NCI-H1694 (cell line): Measurements from ENCODE around the gene P2RX7.

Experiments used
- DNase-seq: peaks from one replicate; lab custom pipeline; 2025; lab: John Stamatoyannopoulos, UW

The P2RX7 gene

GRCh38 chr12:121110211-121110940, 22.3 kb upstream of the P2RX7 start:
- peak; percentile 11 for DNase-seq

DNA sequence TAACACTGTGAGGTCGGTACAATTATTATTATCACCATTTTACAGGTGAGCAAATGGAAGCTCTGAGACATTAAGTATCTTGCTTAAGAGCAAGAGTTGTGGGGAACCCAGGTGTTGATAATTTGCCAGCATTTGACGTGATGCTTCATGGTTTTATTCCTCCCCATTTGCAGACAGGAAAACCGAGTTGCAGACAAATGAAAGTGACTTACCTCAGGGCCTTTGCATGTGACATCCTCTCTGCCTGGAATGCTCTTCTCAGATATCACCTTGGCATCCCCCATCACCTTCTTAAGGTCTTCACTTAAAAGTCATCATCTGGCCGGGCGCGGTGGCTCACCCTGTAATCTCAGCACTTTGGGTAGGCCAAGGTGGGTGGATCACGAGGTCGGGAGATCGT, 21.0 kb upstream of the P2RX7 start:
- DNase-seq, result no peak

DNA sequence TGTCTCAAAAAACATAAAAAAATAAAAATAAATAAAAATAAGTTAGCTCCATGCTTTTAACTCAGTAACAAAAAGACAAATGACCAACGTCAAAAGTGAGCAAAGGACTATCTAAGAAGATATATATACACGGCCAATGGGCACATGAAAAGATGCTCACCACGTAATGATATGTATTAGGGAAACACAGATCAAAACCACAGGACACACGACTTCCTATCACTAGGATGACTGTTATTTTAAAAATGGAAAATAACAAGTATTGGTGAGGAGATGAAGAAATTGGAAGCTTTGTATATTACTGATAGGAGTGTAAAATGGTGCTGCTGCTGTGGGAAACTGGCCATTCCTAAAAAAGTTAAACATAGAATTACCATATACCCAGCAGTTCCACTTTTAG, 20.2 kb upstream of the P2RX7 start:
- DNase-seq, result no peak

DNA sequence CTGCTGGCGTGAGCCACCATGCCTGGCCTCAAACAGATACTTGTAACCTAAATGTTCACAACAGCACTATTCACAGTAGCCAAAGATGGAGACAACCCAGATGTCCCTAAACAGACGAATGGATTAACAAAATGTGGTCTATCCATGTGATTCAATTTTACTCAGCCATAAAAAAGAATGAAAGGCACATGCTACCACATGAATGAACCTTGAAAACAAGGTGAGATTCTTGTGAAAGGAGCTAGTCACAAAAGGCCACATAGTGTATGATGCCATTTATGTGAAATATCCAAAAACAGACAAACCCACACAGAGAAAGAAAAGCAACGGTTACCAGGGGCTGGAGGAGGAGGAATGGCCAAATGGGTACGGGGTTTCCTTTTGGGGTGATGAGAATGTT, 19.6 kb upstream of the P2RX7 start:
- DNase-seq, result no peak

GRCh38 chr12:121114019-121114639, 18.5 kb upstream of the P2RX7 start:
- no peak for DNase-seq

- DNase-seq, result no peak
Observed at GRCh38 chr12:121114806-121115205, 17.9 kb upstream of the P2RX7 start.

GRCh38 chr12:121115530-121115929, 17.1 kb upstream of the P2RX7 start:
- DNase-seq, result no peak

GRCh38 chr12:121116318-121117225, 16.1 kb upstream of the P2RX7 start:
- no peak for DNase-seq

GRCh38 chr12:121117226-121117777, 15.4 kb upstream of the P2RX7 start:
- no peak for DNase-seq

DNA sequence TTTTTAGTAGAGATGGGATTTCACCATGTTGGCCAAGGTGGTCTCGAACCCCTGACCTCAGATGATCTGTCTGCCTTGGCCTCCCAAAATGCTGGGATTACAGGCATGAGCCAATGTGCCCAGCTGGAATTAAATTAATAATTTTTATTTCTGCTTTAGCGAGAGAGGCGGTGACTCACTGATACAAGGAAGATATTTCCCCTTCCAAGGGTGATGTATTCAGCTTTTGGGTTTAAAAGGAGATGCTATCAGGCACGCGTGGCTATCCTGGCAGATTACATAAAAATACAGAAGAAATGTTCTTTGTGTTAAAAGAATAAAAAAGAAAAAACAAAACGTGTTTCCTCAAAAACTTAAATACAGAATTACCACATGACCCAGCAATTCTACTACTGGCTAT, 12.4 kb upstream of the P2RX7 start:
- no peak for DNase-seq

DNA sequence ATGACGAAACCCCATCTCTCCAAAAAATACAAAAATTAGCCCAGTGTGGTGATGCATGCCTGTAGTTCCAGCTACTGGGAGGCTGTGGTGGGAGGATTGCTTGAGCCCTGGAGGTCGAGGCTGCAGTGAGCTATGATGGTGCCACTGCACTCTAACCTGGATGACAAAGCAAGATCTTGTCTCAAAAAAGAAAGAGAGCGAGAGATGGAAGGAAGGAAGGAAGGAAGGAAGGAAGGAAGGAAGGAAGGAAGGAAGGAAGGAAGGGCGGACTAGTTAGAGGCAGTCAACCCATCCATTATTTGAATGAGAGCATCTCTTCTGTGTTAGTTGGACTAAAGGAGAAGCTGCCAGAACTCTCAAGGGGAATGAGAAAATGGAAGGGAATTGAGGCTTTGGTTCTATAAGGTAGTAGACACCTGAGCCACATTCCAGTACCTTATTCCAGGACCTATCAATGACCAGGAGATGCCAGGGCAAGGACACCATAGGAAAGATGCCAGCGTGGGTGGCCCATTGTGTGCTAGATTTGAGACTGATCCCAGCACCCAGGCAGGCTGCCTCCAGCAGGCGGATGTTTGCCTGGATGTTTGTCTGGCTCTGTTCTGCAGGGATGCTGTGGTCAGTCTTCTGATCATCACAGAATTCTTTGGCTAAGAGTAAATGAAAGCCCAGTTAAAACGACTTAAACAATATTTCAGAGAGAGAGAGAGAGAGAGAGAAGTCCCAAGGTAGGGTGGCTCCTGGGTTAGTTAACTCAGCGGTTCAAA, 11.5 kb upstream of the P2RX7 start:
- no peak for DNase-seq

DNA sequence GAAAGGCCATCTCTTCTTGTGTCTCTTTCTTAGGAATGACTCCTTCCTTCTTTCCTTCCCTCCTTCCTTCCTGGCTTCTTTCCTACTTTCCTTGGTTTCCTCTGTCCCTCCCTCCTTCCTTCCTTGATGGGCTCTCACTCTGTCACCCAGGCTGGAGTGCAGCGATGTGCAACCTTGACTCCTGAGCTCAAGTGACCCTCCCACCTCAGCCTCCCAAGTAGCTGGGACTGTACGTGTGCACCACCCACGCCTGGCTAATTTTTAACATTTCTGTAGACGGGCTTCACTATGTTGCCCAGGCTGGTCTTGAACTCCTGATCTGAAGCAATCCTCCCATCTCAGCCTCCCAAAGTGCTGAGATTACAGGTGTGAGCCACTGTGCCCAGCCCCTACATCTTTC, 10.9 kb upstream of the P2RX7 start:
- DNase-seq, result no peak

DNA sequence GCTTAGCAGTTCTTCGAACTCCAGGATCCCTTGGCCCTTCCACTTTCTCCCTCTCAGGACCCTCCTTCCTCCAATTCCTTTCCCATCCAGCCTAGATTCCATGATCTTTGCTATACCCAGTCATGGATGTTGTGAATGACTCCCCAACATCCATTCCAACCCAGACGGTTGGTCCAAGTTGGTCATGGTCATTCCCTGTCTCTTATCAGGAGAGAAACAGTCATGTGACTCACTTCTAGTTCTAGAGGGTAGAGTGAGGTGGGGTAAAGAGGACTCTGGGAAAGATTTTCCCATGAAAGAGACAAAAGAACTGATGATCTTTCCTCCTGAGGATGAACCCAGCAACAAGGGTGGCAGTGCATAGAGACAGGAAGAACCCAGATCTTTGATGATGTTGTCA, 9.2 kb upstream of the P2RX7 start:
- DNase-seq, result no peak

- no peak for DNase-seq
Observed at GRCh38 chr12:121124402-121125109, 8.1 kb upstream of the P2RX7 start.

DNA sequence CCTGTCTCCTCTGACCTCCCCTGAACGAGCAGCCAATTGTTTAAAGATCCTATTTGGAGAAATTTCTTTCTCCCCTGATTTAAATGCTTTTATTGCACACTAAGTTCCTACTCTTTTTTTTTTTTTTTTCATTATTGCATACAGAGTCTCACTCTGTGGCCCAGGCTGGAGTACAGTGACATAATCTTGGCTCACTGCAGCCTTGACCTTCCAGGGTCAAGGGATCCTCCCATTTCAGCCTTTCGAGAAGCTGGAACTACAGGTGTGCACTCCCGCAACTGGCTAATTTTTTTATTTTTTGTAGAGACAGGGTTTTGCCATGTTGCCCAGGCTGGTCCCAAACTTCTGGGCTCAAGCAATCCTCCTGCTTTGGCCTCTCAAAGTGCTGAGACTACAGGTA, 5.2 kb upstream of the P2RX7 start:
- no peak for DNase-seq

DNA sequence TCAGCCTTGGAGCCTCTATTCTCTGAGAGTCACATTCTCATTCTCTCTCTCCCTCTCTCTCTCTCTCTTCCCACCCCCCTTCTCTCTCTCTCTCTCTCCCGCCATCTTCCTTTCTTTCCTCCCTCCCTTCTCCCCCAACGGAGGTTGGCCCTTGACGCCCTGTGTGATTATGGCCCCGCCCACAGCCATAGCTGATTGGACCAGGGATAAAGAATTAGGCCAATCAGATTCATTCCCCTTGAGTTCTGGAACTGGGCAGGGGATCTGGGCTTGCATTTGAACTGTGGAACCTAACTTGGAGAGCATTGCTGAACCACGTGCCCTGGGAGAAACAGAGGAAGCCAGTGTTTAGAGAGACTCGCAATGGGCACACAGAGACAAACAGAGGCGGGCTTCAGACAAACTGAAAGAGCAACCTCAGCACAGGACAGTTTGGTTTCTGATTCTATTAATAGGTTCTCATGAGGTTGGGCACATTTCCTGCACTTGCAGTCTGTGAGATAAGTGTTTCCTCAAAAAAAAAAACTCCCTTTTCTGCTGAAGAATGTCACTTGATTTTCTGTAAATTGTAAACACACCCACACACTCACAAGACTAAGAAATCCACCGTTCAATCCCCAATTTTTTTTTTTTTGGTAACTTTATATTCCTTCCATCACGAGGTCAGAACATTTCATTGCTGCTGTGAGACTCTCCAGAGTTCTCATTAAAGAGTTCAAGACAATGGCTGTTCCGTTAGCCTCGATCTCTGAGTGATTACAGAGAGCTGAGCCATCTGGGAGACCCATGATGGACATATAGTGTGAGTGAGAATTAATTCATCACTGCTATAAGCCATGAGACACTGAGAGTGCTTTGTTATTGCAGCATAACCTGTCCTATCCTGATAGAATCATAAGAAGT, 3.5 kb upstream of the P2RX7 start:
- no peak for DNase-seq

GRCh38 chr12:121129811-121130147, 2.9 kb upstream of the P2RX7 start:
- DNase-seq, result no peak

GRCh38 chr12:121130866-121131373, 1.8 kb upstream of the P2RX7 start:
- DNase-seq, result no peak

DNA sequence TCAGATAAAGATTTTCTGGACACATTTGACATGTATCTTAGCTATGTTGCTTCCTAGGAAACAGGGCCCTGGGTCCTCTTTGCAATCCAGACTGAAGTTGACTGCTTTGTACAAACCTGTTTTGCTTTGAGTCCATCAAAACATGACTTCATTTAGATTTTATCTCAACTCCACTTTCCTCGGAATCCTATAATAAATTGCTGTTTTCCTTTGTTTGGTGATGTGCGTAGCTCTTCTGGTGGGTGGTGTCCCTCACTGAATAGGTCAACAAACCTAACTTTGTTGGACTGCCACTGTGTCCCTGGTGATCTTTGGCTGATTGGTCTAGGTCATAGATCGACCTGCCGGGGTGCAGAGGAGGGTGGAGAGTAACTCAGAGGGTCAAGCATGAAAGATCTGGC, 735 bp upstream of the P2RX7 start:
- no peak for DNase-seq

GRCh38 chr12:121133838-121134237, 1.2 kb downstream of the P2RX7 start:
- no peak for DNase-seq
